Stimulated activated CD8-positive, alpha-beta memory T cell treated with anti-CD3 and anti-CD28 coated beads, Interleukin-15, amount 100 ng/mL, for 48 hours (primary cell): ENCODE data around the gene NPAT.
A peak's percentile ranks its signal among the peaks of the same experiment; 100 is the strongest.
"Not testable (repeated sequence)": the region's sequence is repeated elsewhere in the genome, so short reads cannot be mapped to it uniquely, and the experiment has no call there.

Experiments used
- DNase-seq, 2 donors: peaks; one replicate each; pipeline ENCODE4 v3.0.0-alpha.2; 2020; ENCODE audit warnings: low read depth in 2 of 2

The NPAT gene

GRCh38 chr11:108218912-108219783 is 3.3 kb downstream of the NPAT start:
- DNase-seq: no peak

GRCh38 chr11:108218455-108218854 is 4.0 kb downstream of the NPAT start:
- DNase-seq: no peak

- DNase-seq: no peak
Observed at GRCh38 chr11:108216988-108217387, 5.5 kb downstream of the NPAT start.

DNA sequence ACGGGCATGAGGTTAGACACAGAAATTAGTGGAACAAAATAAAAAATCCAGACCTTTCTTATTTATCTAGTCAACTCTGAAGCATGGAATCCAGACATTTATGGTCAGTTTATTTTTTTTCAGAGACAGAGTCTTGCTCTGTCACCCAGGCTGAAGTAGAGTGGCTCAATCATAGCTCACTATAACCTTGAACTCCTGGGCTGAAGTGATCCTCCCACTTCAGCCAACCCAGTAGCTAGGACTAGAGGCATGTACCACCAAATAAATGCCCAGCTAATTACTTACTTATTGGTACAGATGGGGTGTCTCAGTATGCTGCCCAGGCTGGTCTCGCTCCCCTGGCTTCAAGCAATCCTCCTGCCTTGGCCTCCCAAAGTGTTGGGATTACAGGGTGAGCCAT is 8.7 kb downstream of the NPAT start:
- no peak for DNase-seq

DNA sequence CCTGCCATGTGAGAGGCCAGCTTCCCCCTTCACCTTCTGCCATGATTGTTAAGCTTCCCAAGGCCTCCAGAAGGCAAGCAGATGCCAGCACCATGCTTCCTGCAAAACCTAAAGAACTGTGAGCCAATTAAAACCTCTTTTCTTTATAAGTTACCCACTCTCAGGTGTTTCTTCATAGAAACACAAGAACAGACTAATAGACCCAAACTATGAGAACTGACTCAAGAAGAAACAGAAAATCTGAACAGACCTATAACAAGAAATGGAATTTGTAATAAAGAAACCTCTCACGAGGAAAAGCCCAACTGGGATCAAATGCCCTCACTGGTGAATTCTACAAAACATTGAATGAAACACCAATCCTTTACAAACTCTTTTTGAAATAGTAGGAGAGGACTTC is 12.0 kb downstream of the NPAT start:
- DNase-seq: no peak

DNA sequence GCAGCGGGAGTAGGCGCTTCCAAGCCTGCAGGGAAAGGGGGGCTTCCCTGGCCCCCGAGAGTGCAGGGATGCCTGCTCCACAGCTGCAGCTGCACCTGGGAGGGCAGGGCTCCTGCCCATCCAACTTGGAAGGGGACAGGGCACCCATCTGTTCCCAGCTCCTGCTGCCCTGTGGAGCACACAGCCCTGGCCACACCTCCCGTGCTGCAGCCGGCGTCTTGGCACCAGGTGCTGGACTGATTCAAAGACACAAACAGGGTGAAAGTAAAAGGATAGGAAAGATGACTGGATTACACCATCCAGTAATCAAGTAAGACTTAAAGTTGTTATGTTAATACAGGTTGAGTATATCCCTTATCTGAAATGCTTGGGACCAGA is 14.8 kb downstream of the NPAT start:
- DNase-seq: no peak

DNA sequence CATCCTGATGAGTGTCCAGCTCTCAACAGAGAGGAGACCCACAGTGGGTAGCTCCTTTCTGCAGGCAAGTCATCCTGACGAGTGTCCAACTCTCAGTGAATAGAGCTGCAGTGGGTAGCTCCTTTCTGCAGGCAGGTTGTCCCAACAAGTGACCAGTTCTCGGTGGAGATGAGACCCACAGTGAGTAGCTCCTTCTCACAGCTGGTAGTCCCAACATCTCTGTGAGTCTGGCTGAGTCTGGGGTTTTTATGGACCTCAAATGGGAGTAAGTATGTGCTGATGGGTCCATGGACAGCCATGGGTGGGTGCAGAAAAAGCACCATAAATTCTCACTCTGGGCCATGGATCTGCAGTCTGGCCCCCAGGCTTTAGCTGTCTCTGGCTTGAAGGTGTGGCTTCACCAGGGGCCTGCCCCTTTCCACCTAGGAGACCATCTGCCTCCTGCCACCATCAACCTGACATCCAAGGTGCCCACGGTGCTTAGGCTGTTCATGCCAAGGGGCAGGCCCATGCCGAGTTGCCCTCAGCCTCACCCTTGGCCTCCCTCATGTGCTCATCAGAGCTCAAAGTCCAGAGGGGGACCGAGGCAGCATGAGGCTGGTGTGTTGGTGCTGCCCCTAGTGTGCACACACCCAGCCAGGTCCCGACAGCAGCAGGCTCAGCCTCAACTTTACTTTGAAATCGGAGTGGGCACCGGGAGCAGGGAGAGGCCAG is 15.3 kb downstream of the NPAT start:
- DNase-seq: no peak

DNA sequence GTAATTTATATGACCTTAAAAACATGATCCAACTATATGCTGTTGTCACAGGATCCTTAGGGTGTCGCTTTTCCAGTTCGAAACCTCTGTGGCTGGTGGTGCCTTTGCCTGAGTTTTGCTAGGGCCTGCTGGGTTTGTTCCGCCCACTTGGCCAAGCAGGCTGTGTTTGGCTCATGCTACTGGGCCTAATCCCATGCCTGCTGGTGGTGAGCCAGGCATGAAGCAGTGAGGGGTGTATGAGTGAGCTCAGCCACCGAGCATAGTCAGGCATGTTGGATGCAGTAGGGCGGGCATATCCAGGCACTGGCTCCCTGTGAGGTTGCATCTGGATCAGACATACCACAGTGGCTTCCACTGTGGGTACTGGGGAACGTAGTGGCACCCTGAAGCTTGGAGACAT is 16.3 kb downstream of the NPAT start:
- DNase-seq: no peak

DNA sequence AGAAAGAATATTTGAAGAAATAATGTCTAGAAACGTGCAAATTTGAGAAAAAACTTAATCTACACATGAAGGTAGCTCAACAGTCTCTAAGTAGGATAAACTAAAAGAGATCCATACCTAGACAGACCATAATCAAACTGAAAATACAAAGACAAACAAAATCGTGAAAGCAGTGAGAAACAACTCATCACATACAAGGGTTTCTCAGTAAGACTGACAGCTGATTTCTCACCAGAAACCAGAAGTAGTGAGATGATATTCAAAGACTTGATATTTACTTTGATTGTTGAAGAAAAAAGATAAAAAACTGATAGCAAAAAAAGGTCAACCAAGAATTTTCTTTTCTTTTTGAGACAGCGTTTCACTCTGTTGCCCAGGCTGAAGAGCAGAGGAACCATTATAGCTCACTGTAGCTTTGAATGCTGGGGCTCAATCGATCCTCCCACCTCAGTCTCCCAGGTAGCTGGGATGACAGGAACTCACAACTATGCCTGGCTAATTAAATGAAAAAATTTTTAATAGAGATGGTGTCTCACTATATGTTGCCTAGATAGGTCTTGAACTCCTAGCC is 17.4 kb downstream of the NPAT start:
- no peak for DNase-seq

DNA sequence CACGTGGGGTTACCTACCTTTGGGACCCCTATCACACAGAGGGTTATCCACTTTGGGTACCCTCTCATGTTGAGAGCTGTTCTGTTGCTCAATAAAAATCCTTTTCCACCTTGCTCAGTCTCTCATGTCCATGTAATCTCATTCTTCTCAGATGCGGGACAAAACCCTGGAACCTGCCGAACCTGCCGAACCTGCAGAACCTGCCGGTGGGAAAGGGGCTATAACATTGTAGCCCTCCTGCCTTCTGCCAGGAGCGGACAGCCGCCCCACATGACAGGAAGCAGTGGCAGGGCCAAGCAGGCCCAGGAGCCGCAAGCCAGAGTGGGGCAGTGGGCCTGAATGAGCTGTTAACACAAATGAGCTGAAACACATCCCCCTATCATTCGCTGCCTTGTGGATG is 18.1 kb downstream of the NPAT start:
- DNase-seq: no peak

DNA sequence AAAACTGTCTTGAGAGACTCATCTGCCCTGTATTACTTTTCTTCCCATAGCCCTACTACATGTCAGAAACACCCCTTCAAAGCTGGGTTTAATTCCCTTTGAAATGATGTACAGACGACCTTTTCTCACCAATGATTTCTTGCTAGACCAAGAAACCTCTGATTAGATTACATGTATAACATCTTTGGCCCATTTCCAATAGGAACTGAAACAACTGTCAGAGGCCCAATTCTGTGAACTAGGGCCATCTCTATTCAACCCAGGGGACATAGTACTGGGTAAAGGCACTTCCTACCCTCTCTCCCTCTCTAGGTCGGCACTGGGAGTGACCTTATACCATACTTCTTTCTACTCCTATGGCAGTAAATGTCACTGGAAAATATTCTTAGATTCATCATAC is 19.4 kb downstream of the NPAT start:
- DNase-seq: no peak

GRCh38 chr11:108199446-108200321 is 22.8 kb downstream of the NPAT start:
- peak; percentile 54 to 56 for DNase-seq

- no peak for DNase-seq
Observed at GRCh38 chr11:108198833-108199232, 23.6 kb downstream of the NPAT start.

GRCh38 chr11:108197351-108197750 is 25.1 kb downstream of the NPAT start:
- no peak for DNase-seq

GRCh38 chr11:108196901-108197300 is 25.5 kb downstream of the NPAT start:
- no peak for DNase-seq

DNA sequence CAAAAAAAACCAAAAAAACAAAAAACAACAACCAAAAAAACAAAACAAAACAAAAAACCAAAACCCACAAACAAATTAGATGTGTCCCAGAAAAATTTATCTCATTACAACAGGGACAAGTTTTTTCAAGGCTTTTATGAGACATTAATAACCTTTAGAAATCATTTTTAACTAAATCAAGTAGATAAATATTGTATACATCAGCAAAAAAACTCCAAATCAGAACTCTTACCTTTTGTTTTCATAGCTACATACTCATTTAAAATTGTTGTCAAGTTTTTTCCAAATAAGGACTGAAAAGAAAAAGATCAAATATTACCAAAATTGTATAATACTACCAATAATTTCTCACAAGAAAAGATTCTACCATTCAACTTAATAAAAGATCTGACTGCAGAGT is 28.7 kb downstream of the NPAT start:
- DNase-seq: no peak

- DNase-seq: no peak
Observed at GRCh38 chr11:108177570-108177969, 44.9 kb downstream of the NPAT start.

DNA sequence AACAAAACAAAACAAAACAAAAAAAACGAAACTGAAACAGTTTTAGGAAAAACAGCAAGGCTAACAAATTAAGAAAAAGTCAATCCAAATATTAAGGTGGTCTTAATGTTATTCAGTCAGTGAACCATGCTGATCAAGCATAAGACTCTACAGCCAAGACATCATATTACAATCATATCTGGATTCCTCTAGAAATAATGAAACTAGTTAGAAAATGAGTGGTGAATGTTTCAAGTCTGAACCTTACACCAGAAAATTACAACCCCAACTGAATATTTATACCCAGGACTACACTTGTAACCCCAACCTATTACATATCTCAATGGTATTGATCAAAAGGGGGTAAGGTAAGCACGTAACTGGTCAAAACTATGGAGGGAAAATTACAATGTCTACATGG is 52.3 kb downstream of the NPAT start:
- no peak for DNase-seq

- no peak for DNase-seq
Observed at GRCh38 chr11:108167624-108168023, 54.8 kb downstream of the NPAT start.

DNA sequence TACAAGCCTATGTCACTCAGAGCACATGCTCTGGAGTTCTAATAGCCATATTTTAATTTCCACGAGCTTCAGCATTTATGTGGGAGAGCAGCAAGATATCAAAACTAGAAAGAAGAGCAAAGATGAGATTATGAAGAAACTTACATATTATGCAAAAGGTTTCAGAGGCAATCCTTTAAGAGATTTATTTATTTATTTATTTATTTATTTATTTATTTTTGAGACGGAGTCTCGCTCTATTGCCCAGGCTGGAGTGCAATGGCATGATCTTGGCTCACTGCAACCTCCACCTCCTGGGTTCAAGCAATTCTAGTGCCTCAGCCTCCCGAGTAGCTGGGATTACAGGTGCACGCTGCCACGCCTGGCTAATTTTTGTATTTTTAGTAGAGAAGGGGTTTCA is 59.6 kb downstream of the NPAT start:
- not testable (repeated sequence) for DNase-seq

DNA sequence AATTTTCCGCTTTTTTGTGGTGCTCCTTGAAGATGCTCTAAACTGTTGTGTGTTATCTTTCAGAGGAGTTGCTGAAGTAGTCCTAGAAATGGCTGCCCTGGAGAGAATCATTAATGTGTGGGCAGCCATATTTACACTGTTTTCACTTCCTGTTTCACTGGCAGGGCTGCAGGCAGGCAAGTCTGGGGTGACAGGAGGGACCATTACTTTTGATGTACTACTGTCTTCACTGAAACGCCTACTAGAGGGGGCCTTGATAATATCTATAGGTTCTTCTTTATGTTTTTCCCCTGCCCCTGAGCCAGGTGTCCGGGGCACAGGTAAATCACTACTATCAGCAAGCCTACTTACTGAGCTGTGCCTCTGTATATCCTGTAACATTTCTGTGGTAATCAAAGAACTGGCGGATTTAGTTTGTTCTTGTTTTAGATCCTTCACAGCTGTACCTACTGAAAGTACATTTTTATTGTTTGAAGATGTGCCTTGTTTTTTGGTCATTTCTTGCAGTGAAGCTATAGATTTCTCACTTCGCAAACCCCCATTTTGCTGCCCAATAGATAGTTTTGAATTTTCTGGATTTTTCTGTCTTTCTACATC is 61.4 kb downstream of the NPAT start:
- DNase-seq: no peak

DNA sequence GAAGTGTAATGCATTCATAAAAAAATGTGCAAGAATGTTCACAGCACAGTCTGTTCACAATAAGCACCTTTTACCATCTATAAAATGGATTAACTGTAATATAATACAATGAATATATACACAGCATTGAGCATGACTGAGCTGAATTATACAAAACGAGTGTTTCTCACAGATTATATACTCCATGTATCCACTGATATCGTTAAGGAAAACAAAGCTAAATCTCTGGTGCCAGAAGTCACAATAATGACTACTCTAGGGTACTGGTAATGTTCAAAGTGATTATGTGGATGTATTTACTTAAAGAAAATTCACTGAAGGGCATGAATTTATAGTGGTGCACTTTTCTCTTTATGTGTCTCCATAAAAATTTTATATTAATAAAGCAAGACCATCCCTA is 67.8 kb downstream of the NPAT start:
- no peak for DNase-seq
